HCT116 (cell line): ENCODE measurements around the gene NFIA. TPM values are rescaled to one million over a fixed set of nuclear protein-coding genes. Genes with fewer than 3 reads are reported as not detected.

Experiments
- ATAC-seq: fragments of 200-7000 bp; cut with Tn5 transposase; 2 replicates; pipeline ENCODE4 v1.9.1; 2020; ENCODE audit warnings: mild to moderate bottlenecking, moderate library complexity
- BruUV-seq: library from RNA; stranded (reverse); fragments of 400-500 nt; replicated peaks from 2 replicates; lab custom pipeline; 2021; lab: Mats Ljungman, UMichigan
- CTCF ChIA-PET: fragments of 300-600 bp; sonication (Branson Sonifier 250); formaldehyde crosslinking; loops from one replicate; lab custom pipeline; 2021; ENCODE audit warnings: antibody characterized with exemption; lab: Charles Lee
- POLR2A ChIA-PET: fragments of 300-600, 350-600 bp; sonication (Branson Sonifier 250); formaldehyde crosslinking; loops from one replicate; lab custom pipeline; 2021; ENCODE audit warnings: antibody characterized with exemption; lab: Charles Lee
- RAD21 ChIA-PET, 2 experiments: fragments of 300-600 bp; sonication (Branson Sonifier 250); formaldehyde crosslinking; loops; one replicate each; lab custom pipeline; 2023; ENCODE audit warnings: low total read pairs in 2 of 2; ENCODE audit not compliant: uncharacterized antibody in 2 of 2, unreplicated experiment in 2 of 2, low non-redundant PET in 1 of 2; lab: Charles Lee
- DNase-seq: peaks from one replicate; pipeline ENCODE4 v3.0.0-alpha.2; 2010; ENCODE audit warnings: low read depth, low spot score
- H2AFZ ChIP-seq: fragments of 200-600 bp; shearing (Covaris generic), sonication (generic); 2 replicates; pipeline ENCODE4 v1.6.1; 2017; ENCODE audit warnings: low read depth, mixed run types, mixed read lengths, antibody characterized with exemption, low read length; ENCODE audit not compliant: poor library complexity, severe bottlenecking
- H3K27ac ChIP-seq: 2 replicates; pipeline ENCODE4 v1.5.1; 2012; ENCODE audit warnings: low read depth, low read length
- H3K27me3 ChIP-seq: fragments of 200-600 bp; sonication (generic); 2 replicates; pipeline ENCODE4 v1.6.1; 2016; ENCODE audit warnings: mixed run types, low read length, mixed read lengths; ENCODE audit not compliant: insufficient read depth
- H3K36me3 ChIP-seq, 2 experiments: fragments of 200-500 bp in 1 of 2; fragments of 200-600 bp in 1 of 2; sonication (Bioruptor generic) in 1 of 2; sonication (generic) in 1 of 2; 2 replicates each; pipeline versions ENCODE4 v1.5.1 to v1.6.1; 2014 to 2016; ENCODE audit warnings: low read length in 2 of 2, inconsistent platforms in 1 of 2, mixed read lengths in 1 of 2, mixed run types in 1 of 2; ENCODE audit not compliant: insufficient read depth in 2 of 2, control insufficient read depth in 1 of 2
- H3K4me1 ChIP-seq, 2 experiments: fragments of 200-600 bp in 1 of 2; sonication (generic) in 1 of 2; 2 replicates each; pipeline versions ENCODE4 v1.5.1 to v1.6.1; 2012 to 2017; ENCODE audit warnings: low read length in 2 of 2, inconsistent platforms in 1 of 2, mild to moderate bottlenecking in 1 of 2, mixed read lengths in 1 of 2, mixed run types in 1 of 2, moderate library complexity in 1 of 2; ENCODE audit not compliant: insufficient read depth in 2 of 2, control insufficient read depth in 1 of 2
- H3K4me2 ChIP-seq: fragments of 200-600 bp; sonication (generic); 2 replicates; pipeline ENCODE4 v1.6.1; 2017; ENCODE audit warnings: mixed run types, low read length, mixed read lengths
- H3K4me3 ChIP-seq, 2 experiments: fragments of 200-600 bp in 1 of 2; sonication (generic) in 1 of 2; replicated peaks in 1 of 2; 2 replicates each; pipeline ENCODE4 v1.5.1; 2011 to 2016; ENCODE audit warnings: low read length in 2 of 2, control low read depth in 1 of 2, low read depth in 1 of 2, mild to moderate bottlenecking in 1 of 2, mixed read lengths in 1 of 2, mixed run types in 1 of 2
- H3K79me2 ChIP-seq: fragments of 200-600 bp; sonication (generic); 2 replicates; pipeline ENCODE4 v1.6.1; 2017; ENCODE audit warnings: mild to moderate bottlenecking, mixed run types, low read length, moderate library complexity, mixed read lengths; ENCODE audit not compliant: insufficient read depth
- H3K9ac ChIP-seq: fragments of 200-600 bp; sonication (generic); 2 replicates; pipeline ENCODE4 v1.6.1; 2016; ENCODE audit warnings: low read length, mixed read lengths
- H3K9me2 ChIP-seq: fragments of 200-600 bp; sonication (generic), shearing (Covaris generic); 2 replicates; pipeline ENCODE4 v1.6.1; 2017; ENCODE audit warnings: mixed run types, mild to moderate bottlenecking, moderate library complexity; ENCODE audit not compliant: insufficient read depth
- H3K9me3 ChIP-seq, 2 experiments: fragments of 200-500 bp in 1 of 2; fragments of 200-600 bp in 1 of 2; sonication (Bioruptor generic) in 1 of 2; sonication (generic) in 1 of 2; 2 replicates each; pipeline ENCODE4 v1.6.1; 2014 to 2017; ENCODE audit warnings: low read length in 2 of 2, mixed read lengths in 2 of 2, inconsistent platforms in 1 of 2, low read depth in 1 of 2, mild to moderate bottlenecking in 1 of 2, mixed run types in 1 of 2, moderate library complexity in 1 of 2; ENCODE audit not compliant: control insufficient read depth in 1 of 2, insufficient read depth in 1 of 2
- H4K20me1 ChIP-seq: fragments of 200-600 bp; sonication (generic), shearing (Covaris generic); 2 replicates; pipeline ENCODE4 v1.6.1; 2017; ENCODE audit warnings: mixed run types, mild to moderate bottlenecking, moderate library complexity; ENCODE audit not compliant: insufficient read depth
- CBX3 ChIP-seq: IDR thresholded peaks from 2 replicates; pipeline ENCODE4 v1.6.1; 2012; ENCODE audit warnings: low read depth
- EGR1 ChIP-seq: IDR thresholded peaks from 2 replicates; pipeline ENCODE4 v1.6.1; 2012; ENCODE audit warnings: low read depth
- ELF1 ChIP-seq: IDR thresholded peaks from 2 replicates; pipeline ENCODE4 v1.6.1; 2012; ENCODE audit warnings: low read depth, borderline replicate concordance
- EZH2 ChIP-seq: fragments of 200-600 bp; sonication (generic); IDR thresholded peaks from 2 replicates; pipeline ENCODE4 v1.6.1; 2017; ENCODE audit warnings: antibody characterized with exemption, mixed run types
- JUND ChIP-seq: IDR thresholded peaks from 2 replicates; pipeline ENCODE4 v1.6.1; 2012
- MAX ChIP-seq: IDR thresholded peaks from 2 replicates; pipeline ENCODE4 v1.6.1; 2012
- RAD21 ChIP-seq: IDR thresholded peaks from 2 replicates; pipeline ENCODE4 v1.6.1; 2012; ENCODE audit warnings: low read depth, mild to moderate bottlenecking
- REST ChIP-seq: IDR thresholded peaks from 2 replicates; pipeline ENCODE4 v1.6.1; 2012; ENCODE audit warnings: low read depth
- SIN3A ChIP-seq: IDR thresholded peaks from 2 replicates; pipeline ENCODE4 v1.6.1; 2012; ENCODE audit warnings: low read depth
- SP1 ChIP-seq: IDR thresholded peaks from 2 replicates; pipeline ENCODE4 v1.6.1; 2012; ENCODE audit warnings: low read depth
- SRF ChIP-seq: IDR thresholded peaks from 2 replicates; pipeline ENCODE4 v1.6.1; 2012; ENCODE audit warnings: low read depth
- TCF7L2 ChIP-seq: IDR thresholded peaks from 2 replicates; pipeline ENCODE4 v1.7.0; 2011; ENCODE audit warnings: borderline replicate concordance, inconsistent platforms; ENCODE audit not compliant: insufficient read depth, insufficient read length; ENCODE audit errors: extremely low read depth
- ZBTB33 ChIP-seq: IDR thresholded peaks from 2 replicates; pipeline ENCODE4 v1.6.1; 2011; ENCODE audit warnings: mild to moderate bottlenecking, low read length, moderate library complexity; ENCODE audit not compliant: insufficient replicate concordance; ENCODE audit errors: extremely low read depth
- ZFX ChIP-seq: fragments of 450-650 bp; IDR thresholded peaks from 2 replicates; pipeline ENCODE4 v1.6.1; 2017
- intact Hi-C: fragments of 100-400 bp; cut with micrococcal nuclease; formaldehyde crosslinking; loops from 2 replicates; pipeline ENCODE4 v1.10.0; 2022
- total RNA-seq: library from RNA; stranded (reverse); gene quantifications from one replicate; pipeline ENCODE4 v1.2.1, GENCODE V29; 2021; ENCODE audit not compliant: unreplicated experiment

The NFIA gene
- total RNA-seq, 1 experiment from 2014 or later: 17.2 TPM

GRCh38 chr1:61165402-61165801, 83.0 kb downstream of the NFIA start:
- RAD21 ChIA-PET: no interaction called here
- H3K9me3 ChIP-seq: no peaks in the 10 kb centered on the region
- H3K9me2 ChIP-seq: no peaks in the 10 kb centered on the region
- no peak for ATAC-seq
- no peak overlapping the region for H3K27ac ChIP-seq
- no peaks in the 10 kb centered on the region for H4K20me1 ChIP-seq
- POLR2A ChIA-PET: interaction anchor here (0.6 to 0.7 kb wide), 2 partner anchors 31 to 117 kb away, joined by 3 read pairs; no protein-coding TSS in a partner anchor
- DNase-seq: no peak
- CTCF ChIA-PET: interaction anchor here (1.2 to 1.3 kb wide), 2 partner anchors 13 to 44 kb away, joined by 3 read pairs; no protein-coding TSS in a partner anchor
- no peak overlapping the region for H3K9ac ChIP-seq
- peaks cover 0 to 10% of the 10 kb centered on the region in 2 experiments; a peak in 1 of 4 replicates for H3K4me1 ChIP-seq
- no peaks in the 10 kb centered on the region for H3K79me2 ChIP-seq
- BruUV-seq: no TSS peak
- intact Hi-C loops: no loop called here
- H2AFZ ChIP-seq: no peak overlapping the region
- no peak overlapping the region for H3K4me3 ChIP-seq
- H3K36me3 ChIP-seq: no peaks in the 10 kb centered on the region
- H3K4me2 ChIP-seq: no peak overlapping the region
- H3K27me3 ChIP-seq: no peaks in the 10 kb centered on the region
- TF ChIP-seq SRF: no peak
- TF ChIP-seq MAX: no peak
- TF ChIP-seq CBX3: no peak
- no peak for TF ChIP-seq RAD21
- no peak for TF ChIP-seq ZBTB33
- TF ChIP-seq SIN3A: no peak
- no peak for TF ChIP-seq TCF7L2
- no peak for TF ChIP-seq EZH2
- TF ChIP-seq ELF1: no peak
- no peak for TF ChIP-seq EGR1
- no peak for TF ChIP-seq SP1
- no peak for TF ChIP-seq REST
- TF ChIP-seq JUND: no peak
- TF ChIP-seq ZFX: no peak
- TF ChIP-seq, all 23 proteins: peak for 0
